COLO829 (cell line): Measurements from ENCODE around the gene GHSR.

Source experiments
- DNase-seq: peaks from one replicate; pipeline ENCODE4 v3.0.0; 2012; ENCODE audit warnings: low spot score

GHSR gene

GRCh38 chr3:172447611-172448579 is at the start of gene GHSR:
Gene GHSR (minus strand): TSS chr3:172448456. CDS start chr3:172448413, 43 bp downstream.
- DNase-seq = no peak

GRCh38 chr3:172490198-172490669 is 42.0 kb upstream of the GHSR start:
- peak; percentile 76 for DNase-seq

DNA sequence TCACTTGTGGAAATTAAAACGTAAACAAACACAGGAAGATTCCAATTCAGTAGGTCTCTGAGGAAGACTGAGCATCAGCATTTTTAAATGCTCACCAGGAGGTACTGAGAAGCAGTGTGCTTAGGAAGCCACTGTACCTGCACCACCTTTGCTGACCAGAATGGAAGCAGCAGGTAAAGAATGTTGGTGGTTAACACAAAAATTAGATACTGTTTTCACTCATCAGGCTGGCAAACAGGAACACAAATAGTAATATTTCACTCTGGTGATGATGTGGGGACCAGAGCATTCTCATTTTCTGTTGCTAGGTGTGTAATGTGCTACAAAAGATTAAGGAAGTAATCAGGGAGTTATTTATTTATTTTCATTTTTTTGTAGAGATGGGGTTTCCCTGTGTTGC is 29.9 kb upstream of the GHSR start:
- no peak for DNase-seq

GRCh38 chr3:172476347-172476746 is 28.1 kb upstream of the GHSR start:
- no peak for DNase-seq

- DNase-seq = no peak
Measured at GRCh38 chr3:172475703-172476102, 27.4 kb upstream of the GHSR start.

GRCh38 chr3:172471903-172472302 is 23.6 kb upstream of the GHSR start:
- no peak for DNase-seq

- DNase-seq = no peak
Measured at GRCh38 chr3:172470588-172470987, 22.3 kb upstream of the GHSR start.

GRCh38 chr3:172467170-172467824 is 19.0 kb upstream of the GHSR start:
- no peak for DNase-seq

- no peak for DNase-seq
Measured at GRCh38 chr3:172466553-172467130, 18.4 kb upstream of the GHSR start.

- no peak for DNase-seq
Measured at GRCh38 chr3:172465281-172465680, 17.0 kb upstream of the GHSR start.

- no peak for DNase-seq
Measured at GRCh38 chr3:172464306-172464705, 16.1 kb upstream of the GHSR start.

DNA sequence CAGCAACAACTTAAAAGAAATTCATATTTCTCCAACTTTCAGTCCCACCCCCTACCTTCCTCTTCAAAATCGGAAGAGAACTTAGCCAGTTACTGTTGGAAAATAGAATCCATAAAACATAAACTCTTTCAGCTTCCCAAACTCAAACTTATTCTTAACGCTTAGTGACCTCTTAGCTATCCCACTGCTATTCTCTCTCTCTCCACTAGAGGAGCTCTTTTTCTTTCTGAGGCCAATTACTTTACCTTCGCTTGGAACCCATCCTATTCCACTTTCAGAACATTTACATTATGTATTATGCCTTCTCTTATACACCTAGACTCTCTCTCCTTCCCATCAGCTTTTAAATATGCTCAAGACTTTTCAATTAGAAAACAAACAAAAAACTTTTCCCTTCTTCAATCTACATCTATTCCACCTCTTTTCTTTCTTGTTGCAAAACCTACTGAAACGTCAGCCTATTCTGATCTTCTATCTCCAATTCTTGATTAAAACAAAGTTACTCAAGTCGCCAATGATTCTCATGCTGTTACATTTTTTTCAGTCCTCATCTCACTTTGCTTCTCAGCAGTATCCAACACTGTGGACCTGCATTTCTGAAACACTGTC is 13.4 kb upstream of the GHSR start:
- peak; percentile 70 for DNase-seq

DNA sequence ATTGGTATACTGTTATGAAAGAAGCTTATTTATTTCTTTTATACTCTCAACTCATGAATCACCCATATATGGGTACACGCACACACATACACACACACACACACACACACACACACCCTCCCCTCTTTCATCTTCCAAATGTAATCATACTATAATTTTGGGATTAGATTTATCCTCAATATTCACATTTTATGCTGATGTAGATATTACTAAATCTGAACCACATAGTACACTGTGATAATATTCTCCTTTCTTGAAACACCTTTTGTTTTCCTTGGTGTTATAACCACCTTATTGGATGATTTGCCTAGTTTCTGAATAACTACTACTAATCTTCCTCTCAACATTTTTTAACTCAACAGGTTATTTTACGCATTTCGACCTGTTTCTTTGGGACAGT is 8.1 kb upstream of the GHSR start:
- no peak for DNase-seq

- no peak for DNase-seq
Measured at GRCh38 chr3:172454180-172454579, 5.9 kb upstream of the GHSR start.

DNA sequence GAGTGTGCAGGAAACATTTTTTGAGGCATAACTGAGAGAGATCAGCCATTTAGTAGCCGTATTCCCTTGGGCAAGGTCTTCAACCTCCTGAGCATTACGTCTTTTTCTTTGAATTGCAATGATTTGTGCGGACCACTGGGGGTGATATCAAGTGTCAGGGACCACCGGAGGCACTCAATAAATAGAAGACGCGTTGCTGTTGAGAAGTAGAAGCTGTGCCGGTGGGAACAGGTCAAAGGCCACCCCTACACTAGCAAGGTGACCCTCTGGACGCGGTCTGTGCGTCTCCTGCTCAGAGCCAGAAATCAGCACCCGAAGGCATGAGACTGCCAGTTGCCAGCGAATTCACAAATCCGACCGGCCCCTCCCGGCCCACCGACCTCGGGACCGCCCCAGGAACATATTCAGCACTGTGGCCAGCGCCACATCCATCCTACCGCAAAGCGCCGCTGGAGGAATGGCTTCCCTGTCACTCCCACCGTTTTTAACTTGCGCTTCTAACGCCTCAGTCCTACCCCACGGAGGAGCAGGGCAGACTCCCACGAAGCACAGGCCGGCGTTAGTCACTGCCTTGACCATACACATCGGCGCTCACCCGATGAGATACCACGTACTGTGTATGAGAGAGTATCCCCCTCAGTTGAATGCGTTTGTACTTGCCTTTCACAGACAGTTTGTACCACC is 1.4 kb upstream of the GHSR start:
- peak; percentile 73 for DNase-seq

DNA sequence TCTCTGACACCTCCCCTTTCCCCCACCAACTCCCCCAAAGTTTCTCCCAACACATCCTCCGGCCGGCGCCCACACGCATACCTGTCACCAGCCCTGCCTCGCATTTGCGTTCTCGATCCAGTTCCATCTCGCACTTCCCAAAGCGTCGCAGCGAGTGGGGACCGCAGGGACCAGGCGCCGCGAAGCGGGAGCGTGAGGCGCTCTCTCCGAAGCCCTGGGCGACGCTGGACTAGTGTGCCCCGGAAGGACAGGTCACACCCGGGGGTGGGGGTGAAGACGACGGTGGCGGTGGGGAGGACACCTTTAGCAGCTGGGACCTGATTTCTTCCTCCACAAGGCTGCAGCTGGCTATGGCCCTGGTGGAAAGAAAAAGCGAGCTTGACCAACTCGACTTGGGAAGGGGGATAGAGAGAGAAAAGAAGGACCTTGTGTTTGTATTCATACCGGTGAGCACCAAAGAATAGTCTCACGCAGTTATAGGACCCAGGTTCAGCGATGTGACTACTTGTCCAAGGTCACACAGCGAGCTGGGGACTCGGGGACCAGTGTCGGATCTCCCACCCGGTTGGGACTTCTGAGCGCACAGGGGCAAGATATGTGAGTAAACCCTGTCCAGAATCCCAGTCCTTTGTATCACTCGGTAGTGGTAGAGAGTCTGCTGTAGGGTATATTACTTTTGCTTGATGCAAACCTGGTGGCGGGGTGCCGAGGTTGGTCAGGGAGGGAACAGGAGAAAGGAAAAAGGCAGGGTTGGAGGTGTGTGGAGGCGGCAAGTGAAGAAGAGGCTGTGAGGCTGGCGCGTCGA is 607 bp upstream of the GHSR start:
- no peak for DNase-seq

GRCh38 chr3:172446198-172446597 is 2.1 kb downstream of the GHSR start:
- no peak for DNase-seq

GRCh38 chr3:172444821-172445220 is 3.4 kb downstream of the GHSR start:
- no peak for DNase-seq

- DNase-seq = no peak
Measured at GRCh38 chr3:172442606-172443005, 5.7 kb downstream of the GHSR start.

DNA sequence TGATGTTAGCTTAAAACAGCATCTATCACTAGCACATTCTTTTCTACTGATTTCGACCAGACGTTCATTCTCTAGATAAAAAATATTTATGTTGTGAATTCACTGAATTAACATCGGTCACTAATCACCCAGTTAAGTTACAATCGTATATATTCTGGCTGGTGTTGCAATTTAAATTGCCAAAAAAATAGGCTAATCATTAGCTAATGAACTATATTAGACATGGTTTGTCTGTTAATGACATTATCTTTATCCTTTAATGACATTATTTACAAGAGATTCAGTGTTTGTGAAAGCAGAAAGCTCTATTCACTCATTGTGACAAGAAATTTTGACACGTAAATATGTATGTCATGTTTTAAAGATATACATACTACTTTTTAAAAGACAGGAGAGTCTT is 6.7 kb downstream of the GHSR start:
- DNase-seq = no peak

GRCh38 chr3:172438186-172438585 is 10.1 kb downstream of the GHSR start:
- DNase-seq = no peak
